HepG2 (cell line): Measurements from ENCODE around the gene MSTN.

Experiments used
- CBFB ChIP-seq: sonication (generic); formaldehyde crosslinking; IDR thresholded peaks from 2 replicates; pipeline ENCODE4 v1.4.0; 2020; ENCODE audit warnings: missing genetic modification reagents
- CEBPZ ChIP-seq: IDR thresholded peaks from 2 replicates; pipeline ENCODE4 v1.6.1; 2012; ENCODE audit warnings: low read length, improper control_type of control experiment
- CTCF ChIP-seq: sonication (generic); formaldehyde crosslinking; IDR thresholded peaks from 2 replicates; pipeline ENCODE4 v1.5.0; 2020; ENCODE audit warnings: mild to moderate bottlenecking, missing genetic modification reagents, moderate library complexity
- GLI4 ChIP-seq: sonication (generic); formaldehyde crosslinking; IDR thresholded peaks from 2 replicates; pipeline ENCODE4 v1.5.1; 2020; ENCODE audit warnings: missing genetic modification reagents, mild to moderate bottlenecking, moderate library complexity, borderline replicate concordance
- NCOA5 ChIP-seq: sonication (generic); formaldehyde crosslinking; IDR thresholded peaks from 2 replicates; pipeline ENCODE4 v1.4.0; 2020; ENCODE audit warnings: missing genetic modification reagents
- YY1 ChIP-seq: IDR thresholded peaks from 2 replicates; pipeline ENCODE4 v1.6.1; 2011; ENCODE audit warnings: low read length, low read depth, moderate library complexity, mild to moderate bottlenecking; ENCODE audit not compliant: insufficient read depth, insufficient replicate concordance
- ZC3H13 ChIP-seq: sonication (generic); formaldehyde crosslinking; IDR thresholded peaks from 2 replicates; pipeline ENCODE4 v1.8.1; 2023; ENCODE audit warnings: mild to moderate bottlenecking, missing genetic modification reagents, moderate library complexity
- ZNF558 ChIP-seq: sonication (generic); formaldehyde crosslinking; IDR thresholded peaks from 2 replicates; pipeline ENCODE4 v1.9.0; 2022; ENCODE audit warnings: mild to moderate bottlenecking, missing genetic modification reagents, borderline replicate concordance
- ZNF709 ChIP-seq: sonication (generic); formaldehyde crosslinking; IDR thresholded peaks from 2 replicates; pipeline ENCODE4 v1.5.0; 2020; ENCODE audit warnings: mild to moderate bottlenecking, missing genetic modification reagents
- ZNF768 ChIP-seq: sonication (generic); formaldehyde crosslinking; IDR thresholded peaks from 2 replicates; pipeline ENCODE4 v1.4.0; 2020; ENCODE audit warnings: missing genetic modification reagents

- TF ChIP-seq ZNF768 (CRISPR knock-in tag) (no peak), ZNF709 (no peak), GLI4 (CRISPR knock-in tag) (no peak), YY1 (no peak), CEBPZ (no peak), ZNF558 (CRISPR knock-in tag) (no peak), CTCF (no peak), CBFB (no peak), NCOA5 (CRISPR knock-in tag) (no peak), ZC3H13 (no peak)
Measured at GRCh38 chr2:190084704-190085103, 22.2 kb upstream of the MSTN start.
